Cardiac muscle cell (in vitro differentiated cells and primary cell): Measurements from ENCODE around the gene MPHOSPH9. TPM values are rescaled to one million over a fixed set of nuclear protein-coding genes. Genes with fewer than 3 reads are reported as not detected.

ENCODE experiments used
- DNase-seq, 2 donors: peaks; one replicate each; pipeline versions ENCODE4 v3.0.0 to v3.0.0-alpha.2; 2010 to 2017; ENCODE audit warnings: low read depth in 1 of 2, low spot score in 1 of 2
- H3K27ac ChIP-seq: fragments of 200-600 bp; sonication (generic); 2 replicates; pipeline ENCODE4 v1.5.1; 2016
- H3K27me3 ChIP-seq: fragments of 200-600 bp; sonication (generic); 2 replicates; pipeline ENCODE4 v1.6.0; 2016; ENCODE audit warnings: control low read depth
- H3K36me3 ChIP-seq: fragments of 200-600 bp; sonication (generic); 2 replicates; pipeline ENCODE4 v1.5.1; 2016; ENCODE audit warnings: control low read depth
- H3K4me1 ChIP-seq: fragments of 200-600 bp; sonication (generic); 2 replicates; pipeline ENCODE4 v1.8.1; 2017; ENCODE audit warnings: low read depth, mild to moderate bottlenecking, mixed run types
- H3K4me3 ChIP-seq: fragments of 200-600 bp; sonication (generic); 2 replicates; pipeline ENCODE4 v1.5.1; 2016; ENCODE audit warnings: mild to moderate bottlenecking
- H3K9me3 ChIP-seq: fragments of 200-600 bp; sonication (generic); 2 replicates; pipeline ENCODE4 v1.5.1; 2017; ENCODE audit warnings: low read depth, mild to moderate bottlenecking, control low read depth
- polyA plus RNA-seq: library from polyadenylated mRNA; unstranded; fragments of >200 nt; fragmentation: Nextera tagmentation; extraction: Ambion mirVana; gene quantifications from 2 replicates; pipeline ENCODE4 v1.2.1, GENCODE V29; 2016
- total RNA-seq: library from RNA; depleted of rRNA; stranded (reverse); fragments of >200 nt; gene quantifications from 2 replicates; pipeline ENCODE4 v1.2.3, GENCODE V29; 2016
- TF ChIP-seq, protein P1 (sequence below): IDR thresholded peaks from 2 replicates; pipeline ENCODE4 v1.5.1; 2012; ENCODE audit warnings: low read depth, mild to moderate bottlenecking, low read length

MPHOSPH9 gene
- total and polyA plus RNA-seq, 2 experiments from 2014 or later = 18.1 to 90.9 TPM

DNA sequence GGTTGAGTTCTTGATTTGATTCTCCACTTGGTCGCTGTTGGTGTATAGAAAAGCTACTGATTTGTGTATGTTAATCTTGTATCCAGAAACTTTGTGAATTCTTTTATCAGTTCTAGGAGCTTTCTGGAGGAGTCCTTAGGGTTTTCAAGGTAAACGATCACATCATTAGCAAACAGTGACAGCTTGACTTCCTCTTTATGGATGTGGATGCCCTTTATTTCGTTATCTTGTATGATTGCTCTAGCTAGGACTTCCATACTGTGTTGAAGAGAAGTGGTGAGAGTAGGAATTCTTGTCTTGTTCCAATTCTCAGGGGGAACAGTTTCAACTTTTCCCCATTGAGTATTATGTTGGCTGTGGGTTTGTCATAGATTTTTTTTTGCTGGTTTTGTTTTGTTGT lies 12.7 kb upstream of the MPHOSPH9 start:
- TF ChIP-seq, protein P1, sequence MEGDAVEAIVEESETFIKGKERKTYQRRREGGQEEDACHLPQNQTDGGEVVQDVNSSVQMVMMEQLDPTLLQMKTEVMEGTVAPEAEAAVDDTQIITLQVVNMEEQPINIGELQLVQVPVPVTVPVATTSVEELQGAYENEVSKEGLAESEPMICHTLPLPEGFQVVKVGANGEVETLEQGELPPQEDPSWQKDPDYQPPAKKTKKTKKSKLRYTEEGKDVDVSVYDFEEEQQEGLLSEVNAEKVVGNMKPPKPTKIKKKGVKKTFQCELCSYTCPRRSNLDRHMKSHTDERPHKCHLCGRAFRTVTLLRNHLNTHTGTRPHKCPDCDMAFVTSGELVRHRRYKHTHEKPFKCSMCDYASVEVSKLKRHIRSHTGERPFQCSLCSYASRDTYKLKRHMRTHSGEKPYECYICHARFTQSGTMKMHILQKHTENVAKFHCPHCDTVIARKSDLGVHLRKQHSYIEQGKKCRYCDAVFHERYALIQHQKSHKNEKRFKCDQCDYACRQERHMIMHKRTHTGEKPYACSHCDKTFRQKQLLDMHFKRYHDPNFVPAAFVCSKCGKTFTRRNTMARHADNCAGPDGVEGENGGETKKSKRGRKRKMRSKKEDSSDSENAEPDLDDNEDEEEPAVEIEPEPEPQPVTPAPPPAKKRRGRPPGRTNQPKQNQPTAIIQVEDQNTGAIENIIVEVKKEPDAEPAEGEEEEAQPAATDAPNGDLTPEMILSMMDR = no peak
- Histone ChIP-seq H3K27me3 (no peaks in the 10 kb centered on the region), H3K4me3 (no peak overlapping the region), H3K4me1 (peaks cover 9% of the 10 kb centered on the region), H3K36me3 (no peaks in the 10 kb centered on the region), H3K27ac (no peak overlapping the region), H3K9me3 (no peaks in the 10 kb centered on the region)
- DNase-seq = no peak

DNA sequence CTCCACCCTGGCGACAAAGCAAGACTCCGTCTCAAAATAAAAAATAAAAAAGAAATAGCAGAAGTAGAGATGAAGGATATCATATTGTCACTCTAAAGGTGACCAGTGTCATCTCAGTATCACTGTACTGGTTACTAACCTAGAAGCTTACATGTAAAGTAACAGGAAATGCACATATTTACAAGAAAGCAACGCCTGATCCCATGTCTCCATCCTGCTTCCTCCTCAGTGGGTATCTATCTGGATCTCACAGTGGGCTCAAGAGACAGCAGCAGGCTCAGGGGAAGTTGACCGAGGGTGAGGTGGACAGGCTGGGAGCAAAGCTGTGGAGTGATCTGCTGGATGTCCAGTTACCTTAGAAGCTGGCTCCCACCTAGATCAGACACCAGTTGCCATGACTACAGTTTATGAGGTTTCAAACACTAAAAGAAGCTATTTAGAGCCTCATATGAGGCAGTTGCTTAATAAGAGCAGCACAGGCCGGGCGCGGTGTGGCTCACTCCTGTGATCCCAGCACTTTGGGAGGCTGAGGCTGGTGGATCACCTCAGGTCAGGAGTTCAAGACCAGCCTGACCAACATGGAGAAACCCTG lies 10.8 kb upstream of the MPHOSPH9 start:
- TF ChIP-seq, protein P1 = no peak
- H3K27ac ChIP-seq = no peak overlapping the region
- H3K27me3 ChIP-seq = no peaks in the 10 kb centered on the region
- no peak for DNase-seq
- no peaks in the 10 kb centered on the region for H3K36me3 ChIP-seq
- H3K4me1 ChIP-seq = peaks cover 9% of the 10 kb centered on the region
- no peak overlapping the region for H3K4me3 ChIP-seq
- H3K9me3 ChIP-seq = no peaks in the 10 kb centered on the region

DNA sequence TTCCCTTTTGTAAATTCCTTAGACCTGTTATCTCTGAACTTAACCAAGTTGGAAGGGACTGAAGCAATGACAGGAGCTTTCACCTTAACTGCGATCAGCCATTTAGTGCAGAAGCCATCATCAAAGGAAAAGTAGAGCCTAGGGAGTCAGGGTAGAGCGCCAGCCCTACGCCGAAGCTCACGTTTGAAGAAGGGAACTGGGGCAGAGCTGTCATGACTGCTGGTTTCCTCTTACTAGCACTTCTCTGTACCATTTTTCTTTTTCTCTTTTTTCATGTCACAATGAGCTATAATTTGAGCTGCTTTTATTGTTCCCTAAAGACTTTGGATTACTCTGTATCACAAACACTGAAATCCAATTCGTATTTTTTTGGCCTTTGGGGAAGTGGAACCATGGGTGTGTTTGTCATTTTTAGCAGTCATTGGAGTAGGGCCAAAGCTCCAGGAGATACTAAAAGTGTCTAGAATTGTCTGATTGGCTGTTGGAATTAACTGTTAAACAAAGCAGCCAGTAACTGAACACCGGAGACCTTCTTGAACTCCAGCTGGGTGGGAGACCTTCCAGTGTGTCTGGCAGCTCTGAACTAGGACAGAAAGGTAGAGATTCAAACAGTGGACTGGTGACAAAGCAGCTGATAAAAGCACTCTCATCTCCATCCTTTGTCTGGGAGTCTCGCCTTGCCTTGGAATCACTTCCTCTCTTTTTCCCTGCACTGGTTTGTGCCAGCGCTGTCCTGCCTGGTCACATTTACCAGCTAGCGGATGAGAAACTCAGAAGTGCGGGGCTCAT lies 9.4 kb upstream of the MPHOSPH9 start:
- TF ChIP-seq, protein P1 = no peak
- no peak overlapping the region for H3K4me3 ChIP-seq
- no peaks in the 10 kb centered on the region for H3K27me3 ChIP-seq
- peak overlapping the region; percentile 81 for H3K27ac ChIP-seq
- peaks cover 9% of the 10 kb centered on the region for H3K4me1 ChIP-seq
- peak in 1 of 2 donors; percentile 23 for DNase-seq
- H3K36me3 ChIP-seq = no peaks in the 10 kb centered on the region
- no peaks in the 10 kb centered on the region for H3K9me3 ChIP-seq

DNA sequence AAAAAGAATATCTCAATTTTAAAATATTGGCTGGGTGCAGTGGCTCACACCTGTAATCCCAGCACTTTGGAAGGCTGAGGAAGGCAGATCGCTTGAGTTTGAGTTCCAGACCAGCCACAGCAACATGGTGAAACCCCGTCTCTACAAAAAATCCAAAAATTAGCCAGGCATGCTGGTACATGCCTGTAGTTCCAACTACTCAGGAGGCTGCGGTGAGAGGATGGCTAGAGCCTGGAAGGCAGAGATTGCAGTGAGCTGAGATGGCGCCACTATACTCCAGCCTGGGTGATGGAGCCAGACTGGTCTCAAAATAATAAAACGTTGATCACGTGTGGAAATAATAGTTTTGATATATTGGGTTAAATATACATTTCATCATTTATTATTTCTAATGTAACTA lies 6.0 kb upstream of the MPHOSPH9 start:
- no peak overlapping the region for H3K4me3 ChIP-seq
- H3K4me1 ChIP-seq = peaks cover 16% of the 10 kb centered on the region
- H3K27me3 ChIP-seq = no peaks in the 10 kb centered on the region
- no peak overlapping the region for H3K27ac ChIP-seq
- H3K9me3 ChIP-seq = no peaks in the 10 kb centered on the region
- no peaks in the 10 kb centered on the region for H3K36me3 ChIP-seq
- TF ChIP-seq, protein P1 = no peak
- DNase-seq = no peak

DNA sequence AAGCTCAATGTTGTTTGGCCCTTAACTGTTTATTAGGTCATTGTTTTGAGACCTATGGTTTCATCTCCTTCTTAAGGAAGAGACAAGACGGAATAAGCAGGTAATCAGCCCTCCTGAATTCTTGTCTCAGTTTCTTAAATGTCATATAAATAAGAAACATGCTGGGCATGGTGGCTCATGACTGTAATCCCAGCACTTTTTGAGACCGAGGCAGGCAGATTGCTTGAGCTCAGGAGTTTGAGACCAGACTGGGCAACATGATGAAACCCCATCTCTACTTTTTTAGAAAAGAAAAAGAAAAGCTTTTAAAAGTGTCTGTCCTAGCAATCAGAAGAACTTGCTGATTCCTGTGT lies 5.4 kb upstream of the MPHOSPH9 start:
- H3K36me3 ChIP-seq = no peaks in the 10 kb centered on the region
- peaks cover 16% of the 10 kb centered on the region for H3K4me1 ChIP-seq
- H3K27ac ChIP-seq = no peak overlapping the region
- TF ChIP-seq, protein P1 = no peak
- H3K9me3 ChIP-seq = no peaks in the 10 kb centered on the region
- no peak overlapping the region for H3K4me3 ChIP-seq
- no peak for DNase-seq
- H3K27me3 ChIP-seq = no peaks in the 10 kb centered on the region
